HepG2 (cell line): ENCODE measurements around the gene TSC22D1. TPM values are rescaled to one million over a fixed set of nuclear protein-coding genes. Genes with fewer than 3 reads are reported as not detected.

Experiments used
- ATAC-seq: fragments of 200-7000 bp; cut with Tn5 transposase; 3 replicates; pipeline ENCODE4 v1.9.1; 2020; ENCODE audit warnings: mild to moderate bottlenecking, moderate library complexity
- BruUV-seq: library from RNA; stranded (reverse); fragments of 400-500 nt; replicated peaks from 2 replicates; lab custom pipeline; 2021; lab: Mats Ljungman, UMichigan
- CTCF ChIA-PET: fragments of 300-600 bp; formaldehyde crosslinking; extraction: SDS; loops from one replicate; lab custom pipeline; 2021; ENCODE audit warnings: low total read pairs, inconsistent platforms, low intra/inter-chr PET ratio; lab: Yijun Ruan, JAX
- POLR2A ChIA-PET: fragments of 350-600 bp; sonication (Branson Sonifier 250); formaldehyde crosslinking; loops from one replicate; lab custom pipeline; 2020; ENCODE audit warnings: antibody characterized with exemption, inconsistent platforms; lab: Yijun Ruan, JAX
- DNase-seq: peaks from one replicate; pipeline ENCODE4 v3.0.0-alpha.2; 2015; ENCODE audit warnings: low spot score
- FAIRE-seq: peaks from 3 replicates; lab custom pipeline; 2011; peaks lifted over from hg19 to GRCh38; lab: Jason Lieb, UNC
- H2AFZ ChIP-seq: one replicate; pipeline ENCODE4 v1.6.1; 2011; ENCODE audit warnings: low read length, inconsistent platforms
- H3K27ac ChIP-seq: fragments of 300-600 bp; 3 replicates; pipeline ENCODE4 v1.8.0; 2011; ENCODE audit warnings: mixed run types, mild to moderate bottlenecking, mixed read lengths, low read length, inconsistent platforms; ENCODE audit not compliant: insufficient read depth; ENCODE audit errors: extremely low read length
- H3K27me3 ChIP-seq, 2 experiments: fragments of 200-600 bp in 1 of 2; 2 replicates in 1 of 2; 3 replicates in 1 of 2; pipeline versions ENCODE4 v1.6.0 to v1.8.0; 2011; ENCODE audit warnings: low read length in 2 of 2, mild to moderate bottlenecking in 2 of 2, moderate library complexity in 2 of 2, inconsistent platforms in 1 of 2; ENCODE audit not compliant: insufficient read depth in 2 of 2, control insufficient read depth in 1 of 2
- H3K36me3 ChIP-seq, 2 experiments: fragments of 200-600 bp in 1 of 2; replicated peaks in 1 of 2; 2 replicates in 1 of 2; 3 replicates in 1 of 2; pipeline versions ENCODE4 v1.5.1 to v1.8.0; 2011; ENCODE audit warnings: low read length in 2 of 2, inconsistent platforms in 1 of 2; ENCODE audit not compliant: insufficient read depth in 2 of 2, control insufficient read depth in 1 of 2
- H3K4me1 ChIP-seq: 2 replicates; pipeline ENCODE4 v1.5.1; 2012; ENCODE audit warnings: low read length, inconsistent platforms; ENCODE audit not compliant: insufficient read depth
- H3K4me2 ChIP-seq: 2 replicates; pipeline ENCODE4 v1.6.0; 2011; ENCODE audit warnings: low read depth, low read length, inconsistent platforms
- H3K4me3 ChIP-seq, 3 experiments: fragments of 200-600 bp in 1 of 3; sonication (generic), shearing (Covaris generic) in 1 of 3; replicated peaks in 1 of 3; 2 replicates each; pipeline ENCODE4 v1.5.1; 2011 to 2016; ENCODE audit warnings: low read length in 3 of 3, inconsistent platforms in 2 of 3, low read depth in 2 of 3, mild to moderate bottlenecking in 2 of 3, control low read depth in 1 of 3, mixed read lengths in 1 of 3; ENCODE audit not compliant: insufficient read depth in 1 of 3
- H3K79me2 ChIP-seq: one replicate; pipeline ENCODE4 v1.6.1; 2011; ENCODE audit warnings: low read length, inconsistent platforms; ENCODE audit not compliant: insufficient read depth
- H3K9ac ChIP-seq: 2 replicates; pipeline ENCODE4 v1.6.0; 2011; ENCODE audit warnings: mild to moderate bottlenecking, low read depth, low read length, inconsistent platforms; ENCODE audit not compliant: insufficient read depth
- H3K9me3 ChIP-seq: 2 replicates; pipeline ENCODE4 v1.5.1; 2012; ENCODE audit warnings: mild to moderate bottlenecking, low read length
- H4K20me1 ChIP-seq: 2 replicates; pipeline ENCODE4 v1.6.0; 2011; ENCODE audit warnings: inconsistent platforms, mild to moderate bottlenecking, low read length, moderate library complexity; ENCODE audit not compliant: insufficient read depth
- CBX2 ChIP-seq, 2 experiments: fragments of 200-600 bp in 1 of 2; sonication (generic); formaldehyde crosslinking in 1 of 2; IDR thresholded peaks; 2 replicates each; pipeline versions ENCODE4 v1.7.0 to v1.8.1; 2018 to 2022; ENCODE audit warnings: low read depth in 2 of 2, low read length in 1 of 2, mild to moderate bottlenecking in 1 of 2, missing genetic modification reagents in 1 of 2
- DDIT3 ChIP-seq: sonication (generic); formaldehyde crosslinking; IDR thresholded peaks from 2 replicates; pipeline ENCODE4 v1.4.0; 2020; ENCODE audit warnings: mild to moderate bottlenecking, missing genetic modification reagents
- FOXJ3 ChIP-seq: sonication (generic); formaldehyde crosslinking; IDR thresholded peaks from 2 replicates; pipeline ENCODE4 v1.4.0; 2020; ENCODE audit warnings: missing genetic modification reagents, mild to moderate bottlenecking, borderline replicate concordance
- GFI1 ChIP-seq: sonication (generic); formaldehyde crosslinking; IDR thresholded peaks from 2 replicates; pipeline ENCODE4 v1.5.0; 2020; ENCODE audit warnings: missing genetic modification reagents, mild to moderate bottlenecking, borderline replicate concordance
- GPBP1L1 ChIP-seq: sonication (generic); formaldehyde crosslinking; IDR thresholded peaks from 2 replicates; pipeline ENCODE4 v1.5.0; 2020; ENCODE audit warnings: mild to moderate bottlenecking, missing genetic modification reagents
- JUN ChIP-seq: sonication (generic); formaldehyde crosslinking; IDR thresholded peaks from 2 replicates; pipeline ENCODE4 v1.4.0; 2020; ENCODE audit warnings: mild to moderate bottlenecking, missing genetic modification reagents
- MAFF ChIP-seq: IDR thresholded peaks from 2 replicates; pipeline ENCODE4 v1.6.1; 2011; ENCODE audit warnings: low read depth, low read length, improper control_type of control experiment
- NFRKB ChIP-seq: fragments of 450-650 bp; IDR thresholded peaks from 2 replicates; pipeline ENCODE4 v1.6.1; 2017
- PTBP1 ChIP-seq: fragments of 200-400 bp; formaldehyde crosslinking; IDR thresholded peaks from 2 replicates; pipeline ENCODE4 v1.6.1; 2018; ENCODE audit warnings: low read length, low read depth; ENCODE audit not compliant: poor library complexity, severe bottlenecking
- STAG1 ChIP-seq: sonication (generic); formaldehyde crosslinking; IDR thresholded peaks from 2 replicates; pipeline ENCODE4 v1.4.0; 2020; ENCODE audit warnings: missing genetic modification reagents
- THYN1 ChIP-seq: sonication (generic); formaldehyde crosslinking; IDR thresholded peaks from 2 replicates; pipeline ENCODE4 v1.8.1; 2023; ENCODE audit warnings: low read depth, mild to moderate bottlenecking, moderate library complexity, missing genetic modification reagents, borderline replicate concordance
- TOE1 ChIP-seq: sonication (generic); formaldehyde crosslinking; IDR thresholded peaks from 2 replicates; pipeline ENCODE4 v1.4.0; 2020; ENCODE audit warnings: mild to moderate bottlenecking, missing genetic modification reagents
- ZNF142 ChIP-seq: sonication (generic); formaldehyde crosslinking; IDR thresholded peaks from 2 replicates; pipeline ENCODE4 v1.4.0; 2020; ENCODE audit warnings: missing genetic modification reagents
- ZSCAN5A ChIP-seq: sonication (generic); formaldehyde crosslinking; IDR thresholded peaks from 2 replicates; pipeline ENCODE4 v1.8.0; 2022; ENCODE audit warnings: mild to moderate bottlenecking, missing genetic modification reagents, borderline replicate concordance
- WGBS: methylation state at CpG from one replicate; pipeline ENCODE4 v1.1.6; 2017; ENCODE audit warnings: low lambda C conversion rate; 5-methylcytosine and 5-hydroxymethylcytosine counted together
- in situ Hi-C: cut with HindIII; loops from 2 replicates; pipeline ENCODE4 v1.10.0; 2017; ENCODE audit warnings: low pct_unique_long_range_greater_than_20kb; ENCODE audit not compliant: extremely low pct_ligation_motif_present
- intact Hi-C: fragments of 100-400 bp; cut with micrococcal nuclease; formaldehyde crosslinking; loops from one replicate; pipeline ENCODE4 v1.10.0; 2022; ENCODE audit not compliant: unreplicated experiment
- polyA plus RNA-seq, 8 experiments: library from polyadenylated mRNA; depleted of rRNA in 3 of 8; stranded (reverse) in 7 of 8; unstranded in 1 of 8; fragments of >200 nt; fragmentation: Illumina TruSeq in 4 of 8; extraction: Trizol in 4 of 8; gene quantifications; 2 replicates each; pipeline versions ENCODE4 v1.2.1 to v1.2.3, GENCODE V29; 2011 to 2016; ENCODE audit warnings: low read depth in 4 of 8, missing spikeins in 1 of 8, mixed read lengths in 1 of 8; ENCODE audit not compliant: insufficient read depth in 1 of 8
- total RNA-seq, 5 experiments: library from RNA; depleted of rRNA; stranded (reverse); fragments of >200 nt; fragmentation: Illumina TruSeq; extraction: Trizol; gene quantifications; 2 replicates each; pipeline ENCODE4 v1.2.3, GENCODE V29; 2016; ENCODE audit warnings: low read depth in 1 of 5

Gene TSC22D1
- total and polyA plus RNA-seq, 2 of the 13 experiments (the other 11 are each of a cell fraction or from before 2014, with no cell fraction given), result 18.4 to 35.7 TPM

- no peak for TF ChIP-seq ZNF142 (CRISPR knock-in tag)
- no peak for TF ChIP-seq GFI1
- TF ChIP-seq CBX2 (IDR thresholded peaks at IDR 0.05; ENCODE audit: low read depth, low read length), result no peak
- TF ChIP-seq CBX2 (CRISPR knock-in tag; IDR thresholded peaks at IDR 0.05; ENCODE audit: low read depth), result no peak
- TF ChIP-seq DDIT3 (CRISPR knock-in tag), result no peak
- no peak for TF ChIP-seq THYN1
- TF ChIP-seq NFRKB, result no peak
- TF ChIP-seq, all 625 proteins: peak for 0
Measured at GRCh38 chr13:44540761-44541434, 35.2 kb downstream of the TSC22D1 start (continued).

GRCh38 chr13:44537248-44537647 lies 38.9 kb downstream of the TSC22D1 start:
- in situ Hi-C loops, result no loop called here
- no peak overlapping the region for H3K9ac ChIP-seq
- no peak overlapping the region for H3K27ac ChIP-seq
- H4K20me1 ChIP-seq, result no peaks in the 10 kb centered on the region
- DNase-seq (no peak), FAIRE-seq (no peak), ATAC-seq (no peak)
- ChIA-PET CTCF (no interaction called here), POLR2A (no interaction called here)
- no peaks in the 10 kb centered on the region for H3K9me3 ChIP-seq
- no peak overlapping the region for H3K4me3 ChIP-seq
- H3K27me3 ChIP-seq, result no peaks in the 10 kb centered on the region
- 68% methylated on average over 2 of the region's 2 CpGs for WGBS
- no peak overlapping the region for H2AFZ ChIP-seq
- intact Hi-C loops, result no loop called here
- H3K79me2 ChIP-seq, result no peaks in the 10 kb centered on the region
- no peaks in the 10 kb centered on the region for H3K36me3 ChIP-seq
- H3K4me1 ChIP-seq, result no peaks in the 10 kb centered on the region
- BruUV-seq, result no TSS peak
- no peak overlapping the region for H3K4me2 ChIP-seq
- TF ChIP-seq PTBP1, result no peak
- no peak for TF ChIP-seq GPBP1L1 (CRISPR knock-in tag)
- TF ChIP-seq MAFF, result no peak
- TF ChIP-seq STAG1, result no peak
- no peak for TF ChIP-seq FOXJ3 (CRISPR knock-in tag)
- no peak for TF ChIP-seq TOE1 (CRISPR knock-in tag)
- TF ChIP-seq JUN, result no peak
- TF ChIP-seq ZSCAN5A, result no peak
